GM12892 (cell line): ENCODE data around the gene HIVEP3.
A peak's percentile ranks its signal among the peaks of the same experiment; 100 is the strongest.

Source experiments
- DNase-seq: peaks from one replicate; pipeline ENCODE4 v3.0.0; 2011; ENCODE audit not compliant: insufficient read length
- FAIRE-seq: peaks from 2 replicates; lab custom pipeline; 2011; peaks lifted over from hg19 to GRCh38; lab: Jason Lieb, UNC
- POLR2A ChIP-seq: IDR thresholded peaks from 2 replicates; pipeline ENCODE4 v1.6.1; 2011; ENCODE audit warnings: low read depth, low read length, control low read depth
- POLR2AphosphoS5 ChIP-seq: IDR thresholded peaks from 2 replicates; pipeline ENCODE4 v1.6.1; 2011; ENCODE audit warnings: low read depth, low read length, control low read depth
- TAF1 ChIP-seq: IDR thresholded peaks from 2 replicates; pipeline ENCODE4 v1.6.1; 2011; ENCODE audit warnings: low read depth, mild to moderate bottlenecking, control low read depth, low read length, borderline replicate concordance

The HIVEP3 gene

GRCh38 chr1:41813226-41813625 lies 105.5 kb downstream of the HIVEP3 start:
- no peak for FAIRE-seq

GRCh38 chr1:41812453-41812852 lies 106.3 kb downstream of the HIVEP3 start:
- DNase-seq (no peak), FAIRE-seq (no peak)
- no peak for TF ChIP-seq POLR2AphosphoS5
- no peak for TF ChIP-seq TAF1
- no peak for TF ChIP-seq POLR2A

More at GRCh38 chr1:41813226-41813625, 105.5 kb downstream of the HIVEP3 start:
- no peak for DNase-seq
- TF ChIP-seq POLR2A, result no peak
- no peak for TF ChIP-seq POLR2AphosphoS5
- no peak for TF ChIP-seq TAF1

- FAIRE-seq (peak; percentile 51), DNase-seq (peak; percentile 37)
- TF ChIP-seq POLR2AphosphoS5 (no peak), TAF1 (no peak), POLR2A (no peak)
Measured at GRCh38 chr1:41812051-41812450, 106.7 kb downstream of the HIVEP3 start.

- peak; percentile 48 for FAIRE-seq
- TF ChIP-seq POLR2A, result no peak
- no peak for TF ChIP-seq POLR2AphosphoS5
- TF ChIP-seq TAF1, result no peak
- no peak for DNase-seq
Measured at GRCh38 chr1:41811051-41811795, 107.5 kb downstream of the HIVEP3 start.

- no peak for TF ChIP-seq POLR2A
- no peak for TF ChIP-seq TAF1
- TF ChIP-seq POLR2AphosphoS5, result no peak
- FAIRE-seq, result peak; percentile 51
- DNase-seq, result peak; percentile 38
Measured at GRCh38 chr1:41810446-41810845, 108.3 kb downstream of the HIVEP3 start.

GRCh38 chr1:41809692-41810091 lies 109.0 kb downstream of the HIVEP3 start:
- DNase-seq (no peak), FAIRE-seq (no peak)
- TF ChIP-seq POLR2A (no peak), TAF1 (no peak), POLR2AphosphoS5 (no peak)

- TF ChIP-seq TAF1 (no peak), POLR2A (no peak), POLR2AphosphoS5 (no peak)
- FAIRE-seq (peak; percentile 40), DNase-seq (no peak)
Measured at GRCh38 chr1:41807390-41807789, 111.3 kb downstream of the HIVEP3 start.

- TF ChIP-seq POLR2A, result no peak
- no peak for TF ChIP-seq POLR2AphosphoS5
- TF ChIP-seq TAF1, result no peak
- DNase-seq (no peak), FAIRE-seq (peak; percentile 94)
Measured at GRCh38 chr1:41806472-41807155, 112.1 kb downstream of the HIVEP3 start.

GRCh38 chr1:41805771-41806471 lies 112.8 kb downstream of the HIVEP3 start:
- peak; percentile 54 for FAIRE-seq
- DNase-seq, result no peak
- TF ChIP-seq POLR2A (no peak), TAF1 (no peak), POLR2AphosphoS5 (no peak)

GRCh38 chr1:41804176-41804575 lies 114.5 kb downstream of the HIVEP3 start:
- no peak for TF ChIP-seq POLR2AphosphoS5
- TF ChIP-seq TAF1, result no peak
- no peak for TF ChIP-seq POLR2A
- DNase-seq, result no peak
- no peak for FAIRE-seq

- no peak for TF ChIP-seq POLR2AphosphoS5
- TF ChIP-seq TAF1, result no peak
- TF ChIP-seq POLR2A, result no peak
- FAIRE-seq, result no peak
- DNase-seq, result no peak
Measured at GRCh38 chr1:41803656-41804055, 115.1 kb downstream of the HIVEP3 start.

GRCh38 chr1:41802532-41803501 lies 115.9 kb downstream of the HIVEP3 start:
- FAIRE-seq (peak; percentile 88), DNase-seq (no peak)
- TF ChIP-seq TAF1, result no peak
- TF ChIP-seq POLR2A, result no peak; the same call in 1 of the 2 replicates
- TF ChIP-seq POLR2AphosphoS5, result no peak
